SK-N-MC (cell line): ENCODE results near the gene PALD1.

ENCODE experiments used
- EZH2 ChIP-seq: fragments of 200-600 bp; sonication (generic); IDR thresholded peaks from one replicate; pipeline ENCODE4 v1.6.1; 2017; ENCODE audit warnings: antibody characterized with exemption
- FOXP2 ChIP-seq: optimal IDR thresholded peaks from 2 replicates; pipeline ENCODE3; 2011; ENCODE audit warnings: mild to moderate bottlenecking, moderate library complexity; ENCODE audit not compliant: insufficient read depth; ENCODE audit errors: extremely low read length, control extremely low read depth
- POLR2AphosphoS5 ChIP-seq: IDR thresholded peaks from 2 replicates; pipeline ENCODE4 v1.6.1; 2012; ENCODE audit warnings: mild to moderate bottlenecking, low read depth, low read length, borderline replicate concordance

- TF ChIP-seq POLR2AphosphoS5: no peak
- TF ChIP-seq EZH2: no peak
- TF ChIP-seq FOXP2: no peak
These were observed 83.6 kb downstream of the PALD1 start for GRCh38 chr10:70562036-70562755.
